ENCODE results near the gene CTSK.

DNA sequence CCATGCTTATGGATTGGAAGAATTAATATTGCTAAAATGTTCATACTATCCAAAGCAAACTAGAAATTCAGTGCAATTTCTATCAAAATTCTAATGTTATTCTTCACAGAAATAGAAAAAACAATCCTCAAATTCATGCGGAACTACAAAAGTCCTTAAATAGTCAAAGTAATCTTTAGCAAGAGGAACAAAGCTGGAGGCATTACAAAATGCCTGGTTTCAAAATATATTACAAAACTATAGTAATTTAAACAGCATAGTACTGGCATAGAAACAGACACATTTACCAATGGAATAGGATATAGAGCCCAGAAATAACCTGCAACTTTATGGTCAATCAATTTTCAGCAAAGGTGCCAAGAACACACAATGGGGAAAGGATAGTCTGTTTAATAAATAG is 46.3 kb downstream of the CTSK start:
- TF ChIP-seq CTCF (IDR thresholded peaks at IDR 0.05), result no peak
- no peak for TF ChIP-seq POLR2A (IDR thresholded peaks at IDR 0.05)
